H9 (cell line): Measurements from ENCODE around the gene GCNT2. TPM values are rescaled to one million over a fixed set of nuclear protein-coding genes. Genes with fewer than 3 reads are reported as not detected.

ENCODE experiments used
- DNase-seq: peaks from one replicate; pipeline ENCODE4 v3.0.0-alpha.2; 2017
- H2AFZ ChIP-seq: one replicate; pipeline ENCODE4 v1.6.1; 2013; ENCODE audit warnings: mild to moderate bottlenecking, low read length, control low read depth, moderate library complexity
- H2AK5ac ChIP-seq: 2 replicates; pipeline ENCODE4 v1.6.1; 2013; ENCODE audit warnings: low read length, control low read depth, mixed read lengths; ENCODE audit not compliant: insufficient read length
- H2BK120ac ChIP-seq: one replicate; pipeline ENCODE4 v1.6.1; 2013; ENCODE audit warnings: low read depth, mild to moderate bottlenecking, low read length, control low read depth, inconsistent platforms; ENCODE audit not compliant: poor library complexity, severe bottlenecking
- H2BK12ac ChIP-seq: 2 replicates; pipeline ENCODE4 v1.6.1; 2013; ENCODE audit warnings: low read length, control low read depth, mixed read lengths, low read depth; ENCODE audit not compliant: insufficient read length
- H2BK15ac ChIP-seq: 2 replicates; pipeline ENCODE4 v1.6.1; 2013; ENCODE audit warnings: low read depth, low read length, control low read depth
- H2BK20ac ChIP-seq: one replicate; pipeline ENCODE4 v1.6.1; 2013; ENCODE audit warnings: low read depth, mild to moderate bottlenecking, low read length, control low read depth, inconsistent platforms; ENCODE audit not compliant: poor library complexity, severe bottlenecking
- H2BK5ac ChIP-seq: 2 replicates; pipeline ENCODE4 v1.6.1; 2013; ENCODE audit warnings: low read length, control low read depth, mixed read lengths; ENCODE audit not compliant: insufficient read length
- H3K14ac ChIP-seq: 2 replicates; pipeline ENCODE4 v1.6.1; 2013; ENCODE audit warnings: low read length, control low read depth; ENCODE audit not compliant: insufficient read depth
- H3K18ac ChIP-seq: 2 replicates; pipeline ENCODE4 v1.6.1; 2013; ENCODE audit warnings: low read depth, mild to moderate bottlenecking, mixed read lengths, low read length, control low read depth; ENCODE audit not compliant: insufficient read length
- H3K23ac ChIP-seq: 2 replicates; pipeline ENCODE4 v1.6.1; 2013; ENCODE audit warnings: low read length, control low read depth, mixed read lengths, low read depth; ENCODE audit not compliant: insufficient read length
- H3K23me2 ChIP-seq: 2 replicates; pipeline ENCODE4 v1.6.1; 2013; ENCODE audit warnings: low read depth, mild to moderate bottlenecking, mixed read lengths, low read length, control low read depth; ENCODE audit not compliant: insufficient read length, poor library complexity, severe bottlenecking
- H3K27ac ChIP-seq: 2 replicates; pipeline ENCODE4 v1.5.1; 2013; ENCODE audit warnings: low read length, control low read depth, mixed read lengths, low read depth; ENCODE audit not compliant: insufficient read length
- H3K27me3 ChIP-seq: 2 replicates; pipeline ENCODE4 v1.6.1; 2013; ENCODE audit warnings: low read length, control low read depth, inconsistent platforms; ENCODE audit not compliant: insufficient read depth
- H3K4ac ChIP-seq: 2 replicates; pipeline ENCODE4 v1.6.1; 2013; ENCODE audit warnings: low read depth, mild to moderate bottlenecking, control low read depth, inconsistent platforms, low read length, moderate library complexity
- H3K4me1 ChIP-seq: 2 replicates; pipeline ENCODE4 v1.6.1; 2013; ENCODE audit warnings: low read length, control low read depth, inconsistent platforms; ENCODE audit not compliant: insufficient read depth
- H3K4me2 ChIP-seq: 2 replicates; pipeline ENCODE4 v1.6.1; 2013; ENCODE audit warnings: low read length, control low read depth, mixed read lengths; ENCODE audit not compliant: insufficient read length, insufficient read depth
- H3K56ac ChIP-seq: 2 replicates; pipeline ENCODE4 v1.6.1; 2013; ENCODE audit warnings: low read depth, mild to moderate bottlenecking, mixed read lengths, low read length, control low read depth; ENCODE audit not compliant: insufficient read length
- H3K79me1 ChIP-seq: 2 replicates; pipeline ENCODE4 v1.6.1; 2013; ENCODE audit warnings: low read depth, mild to moderate bottlenecking, moderate library complexity, low read length, control low read depth, inconsistent platforms; ENCODE audit not compliant: insufficient read depth, poor library complexity, severe bottlenecking
- H3K79me2 ChIP-seq: 2 replicates; pipeline ENCODE4 v1.6.1; 2013; ENCODE audit warnings: low read length, control low read depth, inconsistent platforms; ENCODE audit not compliant: insufficient read depth
- H3K9ac ChIP-seq: 2 replicates; pipeline ENCODE4 v1.6.1; 2013; ENCODE audit warnings: low read length, control low read depth, mixed read lengths; ENCODE audit not compliant: insufficient read length; ENCODE audit errors: extremely low read depth
- H3K9me3 ChIP-seq: one replicate; pipeline ENCODE4 v1.6.1; 2013; ENCODE audit warnings: low read depth, low read length, inconsistent platforms; ENCODE audit not compliant: control insufficient read depth
- H3T11ph ChIP-seq: one replicate; pipeline ENCODE4 v1.6.1; 2013; ENCODE audit warnings: mild to moderate bottlenecking, low read length, control low read depth, inconsistent platforms
- H4K20me1 ChIP-seq: one replicate; pipeline ENCODE4 v1.6.1; 2013; ENCODE audit not compliant: control insufficient read depth, insufficient read length, insufficient read depth
- H4K5ac ChIP-seq: 2 replicates; pipeline ENCODE4 v1.6.1; 2013; ENCODE audit warnings: low read depth, mild to moderate bottlenecking, mixed read lengths, low read length, control low read depth; ENCODE audit not compliant: insufficient read length
- H4K8ac ChIP-seq: replicated peaks from 2 replicates; pipeline ENCODE4 v1.6.1; 2013; ENCODE audit warnings: low read length, control low read depth, mixed read lengths, low read depth; ENCODE audit not compliant: insufficient read length
- H4K91ac ChIP-seq: 2 replicates; pipeline ENCODE4 v1.6.1; 2013; ENCODE audit warnings: low read depth, mild to moderate bottlenecking, moderate library complexity, mixed read lengths, low read length, control low read depth; ENCODE audit not compliant: insufficient read length
- H3K27ac Mint-ChIP-seq, 3 experiments: 2 replicates in 2 of 3; 3 replicates in 1 of 3; pipeline ENCODE4 v1.8.0; 2020 to 2021; ENCODE audit warnings: mixed read lengths in 3 of 3, mild to moderate bottlenecking in 1 of 3, moderate library complexity in 1 of 3
- H3K27me3 Mint-ChIP-seq: 2 replicates; pipeline ENCODE4 v1.8.0; 2021; ENCODE audit warnings: low read depth, mild to moderate bottlenecking, moderate library complexity, mixed read lengths
- H3K36me3 Mint-ChIP-seq, 3 experiments: 2 replicates in 2 of 3; 3 replicates in 1 of 3; pipeline ENCODE4 v1.8.0; 2020 to 2021; ENCODE audit warnings: low read depth in 3 of 3, mixed read lengths in 3 of 3; ENCODE audit not compliant: insufficient read depth in 1 of 3
- H3K4me1 Mint-ChIP-seq, 2 experiments: 2 replicates each; pipeline ENCODE4 v1.8.0; 2020; ENCODE audit warnings: mixed read lengths in 2 of 2
- H3K4me3 Mint-ChIP-seq, 2 experiments: 2 replicates in 1 of 2; 3 replicates in 1 of 2; pipeline ENCODE4 v1.8.0; 2020 to 2021; ENCODE audit warnings: mild to moderate bottlenecking in 2 of 2, mixed read lengths in 2 of 2, moderate library complexity in 1 of 2
- H3K9me3 Mint-ChIP-seq, 2 experiments: 2 replicates in 1 of 2; 3 replicates in 1 of 2; pipeline ENCODE4 v1.8.0; 2020; ENCODE audit warnings: mild to moderate bottlenecking in 2 of 2, mixed read lengths in 2 of 2, moderate library complexity in 1 of 2
- CTCF ChIP-seq: fragments of 200-600 bp; sonication (generic); conservative IDR thresholded peaks from 3 replicates; pipeline ENCODE4 v1.8.0; 2021; ENCODE audit warnings: antibody characterized with exemption, mild to moderate bottlenecking
- WGBS: extraction: QIAGEN DNeasy Blood & Tissue Kit; methylation state at CpG from one replicate; pipeline ENCODE4 v1.1.7; 2013; ENCODE audit warnings: missing lambda C conversion rate, low lambda C conversion rate, mixed read lengths; ENCODE audit not compliant: insufficient read length; ENCODE audit errors: extremely low coverage; 5-methylcytosine and 5-hydroxymethylcytosine counted together
- total RNA-seq: library from RNA; stranded (reverse); gene quantifications from 2 replicates; pipeline ENCODE4 v1.2.1, GENCODE V29; 2021

GCNT2 gene
- total RNA-seq, 1 experiment from 2014 or later, result 41.7 TPM

DNA sequence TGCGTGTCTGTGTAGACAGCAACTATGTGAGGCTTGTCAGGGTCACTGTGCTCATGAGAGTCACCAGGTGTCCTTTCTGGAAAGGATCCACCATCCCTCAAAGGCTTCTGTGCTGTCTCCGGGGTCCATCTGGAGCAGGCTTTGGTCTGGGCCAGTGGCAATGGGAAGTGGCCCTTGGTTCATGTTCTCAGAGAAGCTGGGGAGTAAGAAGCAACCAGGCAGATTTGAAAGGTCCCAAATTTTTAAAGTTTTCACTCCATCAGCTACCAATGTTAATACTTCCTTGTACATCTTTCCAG is 68.2 kb downstream of the GCNT2 start:
- no CpG with 5 or more reads among the region's 2 CpGs for WGBS
- Histone ChIP-seq H4K20me1 (peaks cover 2% of the 10 kb centered on the region), H3K27ac (peak overlapping the region; percentile 35), H2BK20ac (no peak overlapping the region), H4K5ac (peak overlapping the region; percentile 25), H3K4ac (no peak overlapping the region), H4K91ac (peak overlapping the region; percentile 5), H3K4me2 (peak overlapping the region; percentile 96), H2BK12ac (no peak overlapping the region), H3K14ac (no peak overlapping the region), H2BK15ac (no peak overlapping the region), H3K27me3 (no peaks in the 10 kb centered on the region), H3K79me2 (peaks cover 42% of the 10 kb centered on the region; the same call in 1 of the 2 replicates), H3K79me1 (no peaks in the 10 kb centered on the region), H3T11ph (no peak overlapping the region), H2AK5ac (peak overlapping the region; percentile 2), H2AFZ (no peak overlapping the region), H3K56ac (no peak overlapping the region), H3K18ac (no peak overlapping the region), H4K8ac (peak overlapping the region; percentile 63), H3K23ac (peak overlapping the region; percentile 11), H3K9me3 (no peaks in the 10 kb centered on the region), H3K9ac (no peak overlapping the region), H2BK120ac (no peak overlapping the region), H3K4me1 (peaks cover 32% of the 10 kb centered on the region; the same call in 1 of the 2 replicates), H2BK5ac (no peak overlapping the region), H3K23me2 (peaks cover 12% of the 10 kb centered on the region)
- no peak overlapping the region for H3K27ac Mint-ChIP-seq
- peaks cover 3 to 8% (median 6%) of the 10 kb centered on the region in 3 experiments; a peak in 6 of 7 replicates for H3K36me3 Mint-ChIP-seq
- no peak for TF ChIP-seq CTCF
- no peaks in the 10 kb centered on the region; a peak in 2 of 5 replicates for H3K9me3 Mint-ChIP-seq
- H3K4me3 Mint-ChIP-seq, result no peak overlapping the region
- H3K27me3 Mint-ChIP-seq, result no peaks in the 10 kb centered on the region
- H3K4me1 Mint-ChIP-seq, result peaks cover 54 to 55% of the 10 kb centered on the region in 2 experiments
- no peak for DNase-seq
